H1 (cell line): ENCODE results near the gene IGF2R.
"Not testable (repeated sequence)": the region's sequence is repeated elsewhere in the genome, so short reads cannot be mapped to it uniquely, and the experiment has no call there.

Experiments
- BRCA1 ChIP-seq: IDR thresholded peaks from 2 replicates; pipeline ENCODE4 v1.6.1; 2012; ENCODE audit warnings: low read depth, low read length, improper control_type of control experiment
- EZH2 ChIP-seq: fragments of 200-600 bp; sonication (generic); IDR thresholded peaks from 2 replicates; pipeline ENCODE4 v1.7.1; 2012; ENCODE audit warnings: low read depth, mild to moderate bottlenecking, moderate library complexity, low read length, inconsistent platforms; ENCODE audit not compliant: severe bottlenecking
- HDAC6 ChIP-seq: IDR thresholded peaks from one replicate; pipeline ENCODE4 v1.7.1; 2012; ENCODE audit warnings: low read depth, mild to moderate bottlenecking, inconsistent platforms, low read length, moderate library complexity
- POU5F1 ChIP-seq: IDR thresholded peaks from 2 replicates; pipeline ENCODE4 v1.6.1; 2011; ENCODE audit warnings: low read depth, mild to moderate bottlenecking, low read length, moderate library complexity
- SIRT6 ChIP-seq: IDR thresholded peaks from one replicate; pipeline ENCODE4 v1.7.1; 2012; ENCODE audit warnings: low read length, inconsistent platforms
- SP4 ChIP-seq: IDR thresholded peaks from 2 replicates; pipeline ENCODE4 v1.6.1; 2012; ENCODE audit warnings: low read length, inconsistent platforms
- TBP ChIP-seq: IDR thresholded peaks from 2 replicates; pipeline ENCODE4 v1.6.1; 2011; ENCODE audit warnings: low read depth, low read length, improper control_type of control experiment
- TF ChIP-seq, protein P1 (sequence below), 3 experiments: IDR thresholded peaks; 1 replicate in 2 of 3; 2 replicates in 1 of 3; pipeline versions ENCODE4 v1.5.1 to v1.6.1; 2011; ENCODE audit warnings: low read length in 3 of 3, mild to moderate bottlenecking in 3 of 3, inconsistent platforms in 2 of 3, low read depth in 1 of 3, moderate library complexity in 1 of 3; ENCODE audit not compliant: insufficient read depth in 1 of 3; ENCODE audit errors: control extremely low read depth in 1 of 3

DNA sequence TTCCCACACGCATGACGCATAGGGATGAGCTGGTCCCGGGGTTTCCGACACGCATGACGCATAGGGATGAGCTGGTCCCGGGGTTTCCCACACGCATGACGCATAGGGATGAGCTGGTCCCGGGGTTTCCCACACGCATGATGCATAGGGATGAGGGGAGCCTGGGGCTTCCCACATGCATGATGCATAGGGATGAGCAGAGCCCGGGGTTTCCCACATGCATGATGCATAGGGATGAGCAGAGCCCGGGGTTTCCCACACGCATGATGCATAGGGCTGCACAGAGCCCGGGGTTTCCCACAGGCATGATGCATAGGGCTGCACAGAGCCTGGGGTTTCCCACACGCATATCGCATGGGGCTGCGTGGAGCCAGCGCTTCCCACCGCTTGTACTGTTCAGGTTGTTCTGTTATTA is 165.5 kb downstream of the IGF2R start:
- not testable (repeated sequence) for TF ChIP-seq BRCA1, POU5F1, SP4, TBP, EZH2, HDAC6, SIRT6
- TF ChIP-seq, protein P1, sequence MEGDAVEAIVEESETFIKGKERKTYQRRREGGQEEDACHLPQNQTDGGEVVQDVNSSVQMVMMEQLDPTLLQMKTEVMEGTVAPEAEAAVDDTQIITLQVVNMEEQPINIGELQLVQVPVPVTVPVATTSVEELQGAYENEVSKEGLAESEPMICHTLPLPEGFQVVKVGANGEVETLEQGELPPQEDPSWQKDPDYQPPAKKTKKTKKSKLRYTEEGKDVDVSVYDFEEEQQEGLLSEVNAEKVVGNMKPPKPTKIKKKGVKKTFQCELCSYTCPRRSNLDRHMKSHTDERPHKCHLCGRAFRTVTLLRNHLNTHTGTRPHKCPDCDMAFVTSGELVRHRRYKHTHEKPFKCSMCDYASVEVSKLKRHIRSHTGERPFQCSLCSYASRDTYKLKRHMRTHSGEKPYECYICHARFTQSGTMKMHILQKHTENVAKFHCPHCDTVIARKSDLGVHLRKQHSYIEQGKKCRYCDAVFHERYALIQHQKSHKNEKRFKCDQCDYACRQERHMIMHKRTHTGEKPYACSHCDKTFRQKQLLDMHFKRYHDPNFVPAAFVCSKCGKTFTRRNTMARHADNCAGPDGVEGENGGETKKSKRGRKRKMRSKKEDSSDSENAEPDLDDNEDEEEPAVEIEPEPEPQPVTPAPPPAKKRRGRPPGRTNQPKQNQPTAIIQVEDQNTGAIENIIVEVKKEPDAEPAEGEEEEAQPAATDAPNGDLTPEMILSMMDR (IDR thresholded peaks at IDR 0.05; ENCODE audit: control extremely low read depth in 1 of 3, insufficient read depth in 1 of 3, low read depth in 1 of 3, low read length in 3 of 3): not testable (repeated sequence)
